ENCODE results near the gene FNDC3A.
"Not testable (repeated sequence)": the region's sequence is repeated elsewhere in the genome, so short reads cannot be mapped to it uniquely, and the experiment has no call there.

FNDC3A gene

DNA sequence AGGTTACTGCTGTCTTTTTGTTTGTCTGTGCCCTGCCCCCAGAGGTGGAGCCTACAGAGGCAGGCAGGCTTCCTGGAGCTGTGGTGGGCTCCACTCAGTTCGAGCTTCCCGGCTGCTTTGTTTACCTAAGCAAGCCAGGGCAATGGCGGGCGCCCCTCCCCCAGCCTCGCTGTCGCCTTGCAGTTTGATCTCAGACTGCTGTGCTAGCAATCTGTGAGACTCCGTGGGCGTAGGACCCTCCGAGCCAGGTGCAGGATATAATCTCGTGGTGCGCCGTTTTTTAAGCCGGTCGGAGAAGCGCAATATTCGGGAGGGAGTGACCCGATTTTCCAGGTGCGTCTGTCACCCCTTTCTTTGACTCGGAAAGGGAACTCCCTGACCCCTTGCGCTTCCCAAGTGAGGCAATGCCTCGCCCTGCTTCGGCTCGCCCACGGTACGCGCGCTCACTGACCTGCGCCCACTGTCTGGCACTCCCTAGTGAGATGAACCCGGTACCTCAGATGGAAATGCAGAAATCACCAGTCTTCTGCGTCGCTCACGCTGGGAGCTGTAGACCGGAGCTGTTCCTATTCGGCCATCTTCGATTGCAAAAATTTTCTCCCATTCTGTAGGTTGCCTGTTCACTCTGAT, 182.4 kb downstream of the FNDC3A start:
- DNase-seq, result not testable (repeated sequence)

DNA sequence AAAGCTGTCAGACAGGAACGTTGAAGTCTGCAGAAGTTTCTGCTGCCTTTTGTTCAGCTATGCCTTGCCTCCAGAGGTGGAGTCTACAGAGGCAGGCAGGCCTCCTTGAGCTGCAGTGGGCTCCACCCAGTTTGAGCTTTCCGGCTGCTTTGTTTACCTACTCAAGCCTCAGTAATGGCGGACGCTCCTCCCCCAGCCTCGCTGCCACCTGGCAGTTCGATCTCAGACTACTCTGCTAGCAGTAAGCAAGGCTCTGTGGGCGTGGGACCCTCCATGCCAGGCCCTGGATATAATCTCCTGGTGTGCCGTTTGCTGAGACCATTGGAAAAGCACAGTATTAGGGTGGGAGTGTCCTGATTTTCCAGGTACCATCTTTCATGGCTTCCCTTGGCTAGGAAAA, 187.4 kb downstream of the FNDC3A start:
- DNase-seq, result not testable (repeated sequence)

DNA sequence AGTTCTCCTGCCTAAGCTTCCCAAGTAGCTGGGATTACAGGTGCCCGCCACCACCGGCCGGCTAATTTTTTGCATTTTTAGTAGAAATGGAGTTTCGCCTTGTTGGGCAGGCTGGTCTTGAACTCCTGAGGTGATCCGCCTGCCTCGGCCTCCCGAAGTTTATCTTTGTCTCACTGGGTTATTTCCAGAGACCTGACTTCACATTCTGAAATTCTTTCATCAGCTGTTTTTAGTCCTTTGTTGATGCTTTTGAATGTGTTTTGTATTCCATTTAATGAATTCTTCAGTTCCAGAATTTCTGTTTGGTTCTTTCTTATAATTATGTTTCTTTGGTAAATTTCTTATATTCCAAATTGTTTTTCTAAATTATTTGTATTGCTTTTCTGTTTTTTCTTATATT, 189.0 kb downstream of the FNDC3A start:
- no peak for DNase-seq

DNA sequence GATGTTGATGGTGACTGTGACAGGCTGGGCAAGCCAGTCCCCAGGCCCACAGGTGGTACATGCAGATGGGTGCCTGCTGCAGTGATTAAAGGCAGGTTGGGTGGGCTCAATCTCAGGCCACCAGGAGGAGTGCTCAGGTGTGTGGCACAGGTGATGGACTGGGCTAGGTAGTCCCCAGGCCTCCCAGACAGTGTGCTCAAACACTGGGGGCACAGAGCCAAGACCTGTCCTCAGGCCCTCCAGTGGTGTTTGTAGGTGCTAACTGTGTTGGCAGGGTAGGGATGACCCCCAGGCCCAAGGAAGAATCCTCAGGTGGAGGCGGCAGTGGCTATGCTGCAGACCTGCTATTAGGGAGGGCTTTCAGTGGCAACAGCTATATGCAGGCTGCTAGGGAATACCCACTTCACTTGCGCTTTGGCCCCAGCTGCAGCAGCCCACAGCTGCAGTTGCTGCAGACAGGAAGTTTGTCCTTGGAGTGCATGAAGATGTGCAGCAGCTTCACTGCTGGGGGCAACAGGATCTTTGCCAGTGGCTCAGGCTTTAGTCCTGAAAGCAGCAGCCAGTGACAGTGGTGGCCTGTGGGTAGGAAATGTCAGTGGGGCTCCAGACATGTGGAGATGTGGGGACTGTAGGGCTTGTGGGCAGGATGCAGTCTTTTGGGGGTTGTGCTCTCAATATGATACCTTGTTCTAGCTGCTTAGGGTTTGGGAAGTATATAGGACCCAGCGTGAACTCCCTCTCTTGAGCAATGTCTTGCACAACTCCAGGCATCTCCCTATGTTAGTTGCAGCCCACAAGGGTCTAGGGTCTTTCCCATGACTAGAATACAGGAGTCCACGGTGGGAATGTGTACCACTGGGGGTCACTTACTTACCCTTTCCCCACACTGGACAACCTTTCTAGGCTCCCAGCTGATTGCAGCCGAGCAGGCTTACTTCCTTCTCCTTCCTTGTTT, 190.4 kb downstream of the FNDC3A start:
- no peak for DNase-seq

DNA sequence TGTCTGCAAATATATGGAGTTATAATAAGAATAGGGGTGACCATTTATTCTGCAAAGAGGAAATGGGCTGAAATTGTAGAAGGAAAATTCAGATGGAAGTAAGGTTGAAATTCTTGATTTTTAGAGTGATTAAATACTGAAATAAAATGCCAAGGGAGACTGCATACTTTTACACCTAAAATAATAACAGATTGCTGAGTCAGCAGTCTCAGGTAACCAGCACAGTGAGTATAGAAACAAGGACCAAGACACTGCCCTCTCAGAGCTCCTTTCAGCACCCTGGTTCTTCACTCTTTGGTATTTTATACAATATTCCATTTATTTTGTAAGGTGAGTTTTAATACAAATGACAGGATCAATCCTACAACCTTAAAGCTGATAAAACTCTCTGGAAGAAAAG, 195.6 kb downstream of the FNDC3A start:
- DNase-seq, result no peak

DNA sequence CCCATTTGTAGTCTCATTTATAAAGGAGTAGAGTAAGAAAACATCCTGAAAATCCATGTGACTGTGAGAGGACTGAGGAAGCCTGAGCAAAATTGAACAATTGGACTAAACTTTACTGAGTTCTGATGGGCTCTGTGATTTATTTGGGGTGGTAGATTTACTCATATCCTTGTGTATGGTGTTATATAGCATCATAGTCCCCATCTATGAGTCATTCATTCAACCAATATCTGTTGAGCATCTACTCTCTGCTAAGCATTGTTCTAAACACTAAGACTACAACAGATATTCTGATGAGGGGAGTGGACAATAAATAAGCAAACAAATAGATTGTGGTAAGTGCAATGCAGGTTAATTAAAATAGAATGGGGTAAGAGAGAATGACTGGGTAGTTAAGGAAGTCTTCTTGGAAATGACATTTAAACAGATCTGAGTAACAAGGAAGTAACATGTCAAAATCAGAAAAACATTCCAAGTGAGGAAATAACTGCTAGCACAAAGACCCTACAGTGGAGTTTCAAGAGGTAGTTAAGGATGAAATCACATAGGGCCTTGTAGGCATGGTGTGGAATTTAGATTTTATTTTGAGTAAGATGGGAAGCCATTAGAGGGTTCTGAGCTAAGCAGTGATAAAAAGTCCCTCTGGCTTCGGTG, 208.1 kb downstream of the FNDC3A start:
- DNase-seq, result peak in 1 of 5 experiments; percentile 8

DNA sequence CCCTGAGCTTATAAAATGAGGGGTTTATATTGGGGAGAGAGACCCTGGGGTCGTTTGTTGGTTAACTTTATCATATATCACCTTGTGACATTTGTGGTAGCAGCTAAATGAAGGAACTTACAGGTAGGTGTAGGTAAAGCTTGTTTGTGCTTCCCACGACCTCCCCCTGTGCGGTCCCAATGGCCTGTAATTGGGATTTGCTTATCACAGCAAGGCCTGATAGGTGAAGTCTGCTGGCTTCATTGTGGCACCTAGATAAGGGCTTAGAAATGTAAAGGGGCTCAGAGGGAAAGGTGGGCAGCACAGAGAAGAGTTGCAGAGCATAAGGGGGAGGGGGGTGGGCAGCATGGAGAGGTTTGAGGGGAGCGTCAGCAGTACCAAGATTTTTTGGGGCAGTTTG, 208.9 kb downstream of the FNDC3A start:
- DNase-seq, result no peak

DNA sequence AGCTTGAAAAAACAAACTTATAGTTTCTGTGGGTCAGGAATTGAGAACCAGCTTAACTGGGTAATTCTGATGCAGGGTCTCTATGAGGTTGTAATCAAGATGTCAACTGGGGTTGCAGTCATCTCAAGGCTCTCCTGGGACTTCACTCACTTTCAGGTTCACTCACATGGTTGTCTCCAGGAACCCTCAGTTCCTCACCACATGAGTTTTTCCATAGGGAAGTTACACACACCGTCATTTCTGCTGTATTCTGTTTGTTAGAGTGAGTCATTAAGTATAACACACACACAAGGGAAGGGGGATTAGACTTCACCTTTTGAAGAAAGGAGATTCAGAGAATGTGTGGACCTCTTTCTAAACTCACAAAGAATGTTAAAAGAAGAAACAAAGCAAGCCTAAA, 209.6 kb downstream of the FNDC3A start:
- DNase-seq, result no peak

DNA sequence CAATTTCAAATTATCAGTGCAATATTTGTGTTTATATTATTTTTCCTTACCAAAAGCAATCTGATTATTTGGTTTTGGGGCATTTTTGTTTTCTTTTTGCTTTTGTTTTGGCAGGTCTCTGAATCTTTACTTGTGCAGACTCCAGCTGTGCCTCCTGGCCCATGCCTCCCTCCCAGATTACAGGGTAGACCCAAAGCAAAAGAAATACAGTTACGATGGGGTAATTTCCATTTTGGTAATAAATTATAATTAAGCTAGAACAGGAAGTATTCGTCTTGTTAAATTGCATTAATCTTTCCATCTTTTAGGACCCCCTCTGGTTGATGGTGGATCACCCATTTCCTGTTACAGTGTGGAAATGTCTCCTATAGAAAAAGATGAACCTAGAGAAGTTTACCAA, 215.2 kb downstream of the FNDC3A start:
- no peak for DNase-seq

DNA sequence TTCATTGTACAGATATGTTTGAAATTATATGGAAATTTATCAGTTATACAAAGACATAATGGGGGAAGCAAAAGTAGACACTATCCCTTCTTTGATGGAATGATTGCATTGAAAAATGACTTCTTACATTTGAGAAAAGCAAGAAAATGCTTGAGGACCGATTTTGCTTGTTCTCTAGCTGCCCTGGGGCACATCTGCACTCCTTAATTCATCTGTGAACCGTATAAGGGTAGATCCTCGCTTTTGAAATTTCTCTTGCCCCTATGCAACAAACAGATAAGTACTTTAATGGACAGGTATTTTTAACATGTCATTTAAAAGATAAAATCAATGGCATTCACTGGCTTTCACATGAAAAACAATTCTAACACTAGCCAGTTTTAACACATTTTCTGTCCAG, 230.9 kb downstream of the FNDC3A start:
- DNase-seq, result no peak

DNA sequence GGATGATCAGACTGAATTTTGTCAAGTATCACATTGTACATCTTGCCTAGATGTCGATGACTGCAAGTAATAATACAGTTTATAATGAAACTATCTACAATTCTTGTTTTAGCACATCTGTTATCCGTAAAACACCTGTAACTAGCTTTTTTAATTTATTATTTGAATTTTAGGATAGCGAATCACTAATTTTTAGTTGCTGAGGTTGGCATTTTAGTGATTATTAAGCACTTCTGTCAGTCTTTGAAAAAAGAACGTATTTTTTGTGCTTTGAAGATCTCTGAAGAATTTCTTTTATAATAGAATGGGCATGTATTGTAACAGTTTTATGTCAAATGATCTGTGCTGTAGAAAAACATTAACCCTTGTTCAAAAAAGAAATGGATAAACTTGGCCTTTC, 232.9 kb downstream of the FNDC3A start:
- DNase-seq, result no peak

DNA sequence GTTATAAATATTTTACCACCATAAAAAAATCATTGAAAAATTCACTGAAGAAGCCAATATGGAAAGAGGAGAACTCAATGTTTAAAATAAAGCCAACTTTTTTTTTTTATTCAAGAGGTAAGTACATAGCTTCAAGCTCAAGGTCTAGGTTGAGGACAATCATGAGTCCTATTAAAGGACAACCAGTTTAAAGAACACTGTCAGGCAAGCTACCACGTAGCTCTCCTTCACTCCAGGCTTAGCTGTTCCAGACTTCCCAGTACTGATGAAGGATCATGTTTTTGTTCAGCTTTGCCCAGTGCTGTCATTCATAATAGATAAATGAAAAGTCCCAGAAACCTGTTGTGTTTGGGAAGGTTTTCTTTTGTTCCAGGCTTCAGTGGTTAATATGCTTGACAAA, 234.4 kb downstream of the FNDC3A start:
- no peak for DNase-seq

DNA sequence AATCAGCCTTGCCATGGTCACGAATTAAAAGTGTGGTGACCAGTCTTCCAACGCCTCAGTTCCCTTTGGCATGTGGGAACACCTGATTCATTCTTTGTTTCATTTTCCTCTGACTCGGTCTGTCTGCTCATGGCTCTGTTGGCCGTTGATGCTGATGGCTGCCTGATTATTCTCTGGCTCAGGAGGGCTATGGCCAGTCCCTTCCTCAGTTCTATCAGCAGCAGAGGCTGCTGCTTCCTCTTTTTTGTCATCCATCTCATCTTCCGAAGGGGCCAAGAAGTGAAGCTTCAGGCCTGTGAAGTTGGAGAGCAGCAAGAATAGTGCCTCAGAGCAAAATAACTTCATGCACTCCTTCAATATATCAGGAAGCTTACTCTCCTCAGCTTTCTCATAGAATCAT, 235.0 kb downstream of the FNDC3A start:
- DNase-seq, result no peak

DNA sequence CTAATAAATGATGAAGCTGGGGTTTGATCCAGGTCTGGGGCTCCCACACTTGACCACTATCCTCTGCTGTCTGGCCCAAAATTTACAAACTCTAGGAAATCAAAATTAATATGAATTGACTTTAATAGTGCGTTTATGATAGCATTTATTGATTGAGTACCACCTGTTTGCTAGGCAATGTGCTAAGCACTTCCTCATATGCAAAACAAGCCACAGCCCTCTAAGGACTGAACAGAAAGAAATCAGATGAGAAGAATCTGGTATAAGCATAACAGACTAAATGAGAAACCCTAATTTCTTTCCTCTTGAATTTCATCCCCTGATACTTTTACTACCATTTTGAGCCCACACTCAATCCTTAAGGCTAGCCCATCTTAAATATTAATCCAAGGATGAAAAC, 237.8 kb downstream of the FNDC3A start:
- DNase-seq, result no peak

DNA sequence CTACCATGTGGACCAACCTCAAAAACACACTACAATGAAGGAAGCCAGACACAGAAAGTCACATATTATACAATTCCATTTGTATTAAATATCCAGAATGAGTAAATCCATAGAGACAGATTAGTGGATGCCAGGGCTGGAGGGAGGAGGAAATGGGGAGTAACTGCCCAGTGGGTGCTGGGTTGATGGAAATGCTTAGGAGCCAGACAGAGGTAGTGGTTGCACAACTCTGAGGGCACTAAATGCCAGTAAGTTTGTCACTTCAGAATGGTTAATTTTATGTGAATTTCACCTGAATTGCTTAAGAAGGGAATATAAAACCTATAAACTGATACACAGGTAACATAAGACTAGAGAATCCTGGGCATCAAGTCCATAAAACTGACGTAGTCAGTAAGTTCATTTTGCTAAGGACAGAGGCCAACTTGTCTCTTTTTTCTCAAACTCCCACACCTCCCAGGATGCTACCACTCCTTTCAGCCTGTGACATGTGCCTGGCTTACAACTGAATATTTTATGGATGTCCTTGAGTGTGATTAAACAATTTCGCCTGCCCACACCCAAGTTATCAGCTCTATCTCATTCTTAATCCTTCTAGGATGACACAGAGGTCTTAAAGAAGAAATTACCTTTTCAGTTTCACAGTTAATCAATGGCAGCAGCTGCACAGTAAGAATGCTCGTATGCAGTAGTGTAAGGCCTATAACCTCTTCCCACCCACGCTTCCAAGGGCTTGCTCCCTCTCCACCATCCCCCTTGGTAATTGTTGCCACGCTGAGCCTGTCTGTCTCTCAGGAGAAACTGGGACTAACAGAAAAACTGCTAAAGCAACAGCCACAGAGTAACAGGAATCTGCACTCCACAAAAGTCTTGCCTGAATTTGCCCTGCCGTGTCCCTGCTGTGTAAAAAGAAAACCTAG, 238.5 kb downstream of the FNDC3A start:
- DNase-seq, result no peak

DNA sequence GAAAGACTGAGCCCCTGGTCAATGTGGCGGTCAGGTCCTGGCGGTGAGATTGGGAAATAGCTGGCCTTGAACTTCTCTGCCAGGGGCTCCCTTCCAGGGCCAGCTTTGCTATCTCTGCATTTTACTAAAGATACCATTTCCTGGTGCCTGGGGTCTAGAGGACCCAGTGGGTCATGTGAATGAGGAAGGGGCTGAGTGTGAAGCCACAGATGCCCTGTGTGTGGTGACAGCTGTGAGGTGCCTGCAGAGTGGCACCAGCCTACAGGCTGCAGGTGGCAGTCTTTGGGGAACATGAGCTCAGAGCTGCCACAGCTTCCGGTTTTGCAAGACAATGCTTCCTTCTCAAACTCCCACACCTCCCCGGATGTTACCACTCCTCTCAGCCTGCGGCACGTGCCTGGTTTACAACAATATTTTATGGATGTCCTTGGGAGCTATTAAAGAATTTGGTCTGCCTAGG, 239.2 kb downstream of the FNDC3A start:
- DNase-seq, result peak in 3 of 5 experiments; percentile 14 to 84 (median 16)

DNA sequence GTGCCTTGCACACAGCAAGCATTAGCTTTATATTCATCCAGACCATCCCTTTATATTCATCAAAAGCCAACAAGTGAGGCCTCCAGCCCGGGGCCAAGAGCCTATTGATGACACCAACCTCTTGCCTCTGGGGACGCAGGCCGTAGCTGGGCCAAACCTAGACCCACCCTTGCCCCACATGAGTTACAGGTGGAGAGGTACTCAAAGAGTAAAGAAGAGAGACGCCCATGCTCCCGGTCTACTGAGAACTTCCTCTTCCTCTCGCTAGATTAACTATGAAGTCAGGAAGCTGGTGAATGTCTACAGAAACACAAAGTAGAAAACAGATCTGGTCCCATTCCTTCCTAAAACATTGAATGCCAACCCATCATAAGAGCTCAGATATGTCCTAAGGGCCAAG, 240.6 kb downstream of the FNDC3A start:
- DNase-seq, result no peak

DNA sequence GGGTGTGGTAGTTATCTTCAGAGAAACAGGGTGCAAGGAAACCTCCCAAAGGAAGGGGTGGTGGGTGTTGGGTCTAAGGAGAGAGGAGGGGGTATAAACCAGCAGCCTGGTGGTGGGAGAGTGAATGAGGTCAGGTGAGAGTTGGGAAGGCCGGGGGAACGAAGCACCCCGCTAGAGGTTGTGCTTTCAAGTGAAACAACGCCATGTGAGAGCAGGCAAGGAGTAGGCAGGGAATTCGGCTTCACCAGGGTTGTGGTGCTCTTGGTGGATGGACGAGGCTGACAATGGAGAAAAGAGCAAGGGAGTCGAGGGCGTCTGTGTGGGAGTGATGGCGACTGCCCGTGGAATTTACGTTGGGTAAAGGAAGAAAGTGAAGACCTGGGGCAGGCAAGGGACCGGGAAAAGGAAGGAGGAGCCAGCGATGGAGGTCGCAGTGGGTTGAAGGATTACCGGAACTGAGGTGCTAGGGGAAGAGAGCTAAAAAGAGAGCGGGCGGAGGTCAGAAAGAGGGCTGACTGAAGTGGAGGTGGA, 242.3 kb downstream of the FNDC3A start:
- DNase-seq, result no peak

DNA sequence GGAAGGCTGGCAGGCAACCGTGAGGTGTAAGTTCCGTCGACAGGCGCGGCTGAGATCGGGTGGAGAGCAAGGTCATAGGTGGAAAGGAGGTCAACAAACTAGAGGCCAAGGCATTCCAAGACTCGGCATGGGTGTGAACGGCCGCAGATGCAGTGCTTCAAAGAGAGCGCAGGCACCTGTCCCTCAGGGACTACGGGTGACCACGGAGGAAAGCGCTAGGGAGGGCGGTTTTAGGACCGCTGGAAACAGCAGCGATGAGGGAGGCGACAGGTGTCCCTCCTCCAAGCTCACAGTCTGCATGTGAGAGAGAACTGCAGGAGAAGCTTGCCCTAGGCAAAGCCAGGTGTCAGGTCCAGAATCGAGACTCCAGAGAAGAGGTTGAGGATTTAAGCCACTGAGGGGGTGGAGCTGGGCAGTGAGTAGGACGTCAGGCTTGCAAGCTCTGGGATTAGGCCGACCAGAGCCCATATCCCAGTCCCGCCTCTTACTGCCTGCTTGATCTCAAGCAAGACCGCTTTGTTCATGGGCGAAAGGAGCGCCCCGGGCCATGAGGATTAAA, 242.9 kb downstream of the FNDC3A start:
- DNase-seq, result no peak

DNA sequence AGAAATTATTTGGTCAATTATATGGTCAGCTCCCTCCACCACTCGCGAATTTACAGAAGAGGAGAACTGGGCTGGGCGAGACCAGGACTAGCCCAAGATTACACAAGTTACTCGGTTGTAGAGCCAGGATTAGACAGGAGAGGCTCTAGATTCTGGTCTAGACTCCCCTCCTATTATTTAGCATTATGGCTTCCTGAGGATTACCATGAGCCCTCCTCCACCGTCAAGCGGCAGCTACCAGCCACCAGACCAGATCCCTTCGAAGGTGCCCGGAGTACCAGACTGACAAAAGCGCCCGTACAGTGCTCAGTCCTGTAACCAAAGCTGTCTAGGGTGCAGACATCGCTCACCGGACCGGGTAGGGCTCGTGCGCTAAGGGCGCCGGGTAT, 243.9 kb downstream of the FNDC3A start:
- DNase-seq, result peak in 1 of 5 experiments; percentile 13

DNA sequence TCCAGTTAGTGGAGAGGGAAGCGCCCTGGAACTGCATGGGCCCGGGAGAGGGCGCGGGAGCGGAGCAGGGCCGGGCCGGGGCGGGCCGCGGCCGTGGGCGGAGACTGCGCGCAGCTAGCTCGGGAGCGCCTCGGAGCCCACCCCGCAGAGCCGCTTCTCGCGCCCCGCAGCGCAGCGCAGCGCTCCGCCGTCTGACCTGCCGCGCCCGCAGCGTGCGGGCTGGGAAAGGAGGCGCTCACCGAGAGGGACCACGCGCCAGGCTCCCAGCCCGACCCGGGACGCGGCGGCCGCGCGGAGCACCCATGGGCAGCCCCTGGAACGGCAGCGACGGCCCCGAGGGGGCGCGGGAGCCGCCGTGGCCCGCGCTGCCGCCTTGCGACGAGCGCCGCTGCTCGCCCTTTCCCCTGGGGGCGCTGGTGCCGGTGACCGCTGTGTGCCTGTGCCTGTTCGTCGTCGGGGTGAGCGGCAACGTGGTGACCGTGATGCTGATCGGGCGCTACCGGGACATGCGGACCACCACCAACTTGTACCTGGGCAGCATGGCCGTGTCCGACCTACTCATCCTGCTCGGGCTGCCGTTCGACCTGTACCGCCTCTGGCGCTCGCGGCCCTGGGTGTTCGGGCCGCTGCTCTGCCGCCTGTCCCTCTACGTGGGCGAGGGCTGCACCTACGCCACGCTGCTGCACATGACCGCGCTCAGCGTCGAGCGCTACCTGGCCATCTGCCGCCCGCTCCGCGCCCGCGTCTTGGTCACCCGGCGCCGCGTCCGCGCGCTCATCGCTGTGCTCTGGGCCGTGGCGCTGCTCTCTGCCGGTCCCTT, 244.5 kb downstream of the FNDC3A start, which contains the start of gene MLNR:
Gene MLNR, plus strand, starts transcription at position 303 of the 820 bp plus-strand sequence. Its CDS starts 0 bp downstream, at position 303.
- peak in 4 of 5 experiments; percentile 2 to 52 (median 22) for DNase-seq
